KMS-11 (cell line): ENCODE measurements around the gene ROPN1L.
A peak's percentile ranks its signal among the peaks of the same experiment; 100 is the strongest.

Experiments used
- H2AFZ ChIP-seq: fragments of 200-600 bp; sonication (generic); 2 replicates; pipeline ENCODE4 v1.6.1; 2016; ENCODE audit warnings: antibody characterized with exemption, mixed run types, low read depth
- H3K27ac ChIP-seq: fragments of 200-600 bp; sonication (generic); 2 replicates; pipeline ENCODE4 v1.6.1; 2016; ENCODE audit warnings: mild to moderate bottlenecking, mixed run types
- H3K27me3 ChIP-seq: fragments of 200-600 bp; sonication (generic); 2 replicates; pipeline ENCODE4 v1.6.1; 2017; ENCODE audit warnings: mild to moderate bottlenecking, low read depth, mixed run types, moderate library complexity; ENCODE audit not compliant: insufficient read depth
- H3K36me3 ChIP-seq: fragments of 200-600 bp; sonication (generic); 2 replicates; pipeline ENCODE4 v1.6.1; 2017; ENCODE audit warnings: mild to moderate bottlenecking, mixed run types; ENCODE audit not compliant: insufficient read depth
- H3K4me1 ChIP-seq: fragments of 200-600 bp; sonication (generic); 2 replicates; pipeline ENCODE4 v1.6.1; 2016; ENCODE audit warnings: mild to moderate bottlenecking, low read depth, mixed run types; ENCODE audit not compliant: poor library complexity, severe bottlenecking
- H3K4me2 ChIP-seq: fragments of 200-600 bp; sonication (generic); 2 replicates; pipeline ENCODE4 v1.7.0; 2016; ENCODE audit warnings: mild to moderate bottlenecking, mixed run types
- H3K4me3 ChIP-seq: fragments of 200-600 bp; sonication (generic); IDR thresholded peaks from 2 replicates; pipeline ENCODE4 v1.6.1; 2017; ENCODE audit warnings: low read depth, low read length, mixed read lengths; ENCODE audit not compliant: insufficient read depth
- H3K79me2 ChIP-seq: fragments of 200-600 bp; sonication (generic); 2 replicates; pipeline ENCODE4 v1.6.1; 2016; ENCODE audit warnings: low read depth, mixed run types; ENCODE audit not compliant: insufficient read depth
- H3K9ac ChIP-seq: fragments of 200-600 bp; sonication (generic); 2 replicates; pipeline ENCODE4 v1.6.1; 2016; ENCODE audit warnings: mild to moderate bottlenecking, mixed run types
- H4K20me1 ChIP-seq: fragments of 200-600 bp; sonication (generic); 2 replicates; pipeline ENCODE4 v1.6.1; 2016; ENCODE audit warnings: mild to moderate bottlenecking, mixed run types; ENCODE audit not compliant: insufficient read depth
- TF ChIP-seq, protein P1 (sequence below): fragments of 200-600 bp; sonication (generic); conservative IDR thresholded peaks from 2 replicates; pipeline ENCODE4 v1.6.1; 2017; ENCODE audit warnings: low read depth, mild to moderate bottlenecking, antibody characterized with exemption, low read length, moderate library complexity, mixed read lengths

The ROPN1L gene

DNA sequence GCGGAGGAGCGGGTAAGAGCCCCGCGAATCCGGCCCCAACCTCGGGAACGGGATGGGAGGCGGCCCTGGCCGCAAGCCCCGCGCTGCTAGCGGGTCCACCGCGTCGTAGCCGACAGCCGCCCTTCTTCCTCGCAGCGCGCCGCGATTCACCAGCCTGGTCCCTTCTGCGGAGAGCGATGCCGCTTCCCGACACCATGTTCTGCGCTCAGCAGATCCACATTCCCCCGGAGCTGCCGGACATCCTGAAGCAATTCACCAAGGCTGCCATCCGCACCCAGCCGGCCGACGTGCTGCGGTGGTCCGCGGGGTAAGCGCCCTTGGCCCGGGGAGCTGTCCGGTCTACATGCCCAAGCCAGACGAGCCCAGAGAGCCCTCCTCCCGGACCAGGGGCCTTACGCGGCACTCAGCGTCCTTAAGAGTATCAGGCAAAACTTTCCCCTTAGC is 335 bp downstream of the ROPN1L start:
- peaks cover 17% of the 10 kb centered on the region for H3K4me1 ChIP-seq
- no peak overlapping the region for H3K27ac ChIP-seq
- H4K20me1 ChIP-seq: no peaks in the 10 kb centered on the region
- peak overlapping the region; percentile 99 for H2AFZ ChIP-seq
- H3K4me2 ChIP-seq: peak overlapping the region; percentile 97
- no peaks in the 10 kb centered on the region for H3K79me2 ChIP-seq
- no peaks in the 10 kb centered on the region; the same call in 1 of the 2 replicates for H3K27me3 ChIP-seq
- H3K9ac ChIP-seq: no peak overlapping the region; the same call in 1 of the 2 replicates
- no peaks in the 10 kb centered on the region for H3K36me3 ChIP-seq
- TF ChIP-seq, protein P1, sequence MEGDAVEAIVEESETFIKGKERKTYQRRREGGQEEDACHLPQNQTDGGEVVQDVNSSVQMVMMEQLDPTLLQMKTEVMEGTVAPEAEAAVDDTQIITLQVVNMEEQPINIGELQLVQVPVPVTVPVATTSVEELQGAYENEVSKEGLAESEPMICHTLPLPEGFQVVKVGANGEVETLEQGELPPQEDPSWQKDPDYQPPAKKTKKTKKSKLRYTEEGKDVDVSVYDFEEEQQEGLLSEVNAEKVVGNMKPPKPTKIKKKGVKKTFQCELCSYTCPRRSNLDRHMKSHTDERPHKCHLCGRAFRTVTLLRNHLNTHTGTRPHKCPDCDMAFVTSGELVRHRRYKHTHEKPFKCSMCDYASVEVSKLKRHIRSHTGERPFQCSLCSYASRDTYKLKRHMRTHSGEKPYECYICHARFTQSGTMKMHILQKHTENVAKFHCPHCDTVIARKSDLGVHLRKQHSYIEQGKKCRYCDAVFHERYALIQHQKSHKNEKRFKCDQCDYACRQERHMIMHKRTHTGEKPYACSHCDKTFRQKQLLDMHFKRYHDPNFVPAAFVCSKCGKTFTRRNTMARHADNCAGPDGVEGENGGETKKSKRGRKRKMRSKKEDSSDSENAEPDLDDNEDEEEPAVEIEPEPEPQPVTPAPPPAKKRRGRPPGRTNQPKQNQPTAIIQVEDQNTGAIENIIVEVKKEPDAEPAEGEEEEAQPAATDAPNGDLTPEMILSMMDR: no peak
- no peak overlapping the region for H3K4me3 ChIP-seq

DNA sequence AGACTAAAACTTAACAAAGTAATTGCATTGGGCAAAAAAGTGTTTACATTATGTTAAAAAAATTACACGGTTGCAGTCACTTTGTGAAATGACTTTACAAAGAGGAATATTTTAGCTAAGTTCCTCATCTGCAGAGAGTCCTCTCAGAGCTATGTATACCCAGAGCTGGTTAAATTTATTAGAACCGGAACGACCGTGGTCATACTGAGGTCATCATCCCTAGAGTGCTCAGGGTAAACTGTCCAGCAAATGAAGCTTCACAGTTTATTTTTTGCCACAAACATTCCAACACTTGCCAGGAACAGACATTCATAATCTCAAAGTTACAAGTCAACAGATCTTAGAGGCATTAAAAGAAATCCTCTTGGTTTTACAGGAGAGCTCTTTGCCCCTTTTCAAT is 897 bp downstream of the ROPN1L start:
- Histone ChIP-seq H4K20me1 (no peaks in the 10 kb centered on the region), H3K9ac (no peak overlapping the region), H3K4me3 (no peak overlapping the region), H3K36me3 (no peaks in the 10 kb centered on the region), H3K4me1 (peaks cover 14% of the 10 kb centered on the region), H3K27me3 (no peaks in the 10 kb centered on the region; the same call in 1 of the 2 replicates), H3K79me2 (no peaks in the 10 kb centered on the region), H3K27ac (no peak overlapping the region), H3K4me2 (peak overlapping the region; percentile 97; the same call in 1 of the 2 replicates), H2AFZ (no peak overlapping the region)
- TF ChIP-seq, protein P1: no peak

DNA sequence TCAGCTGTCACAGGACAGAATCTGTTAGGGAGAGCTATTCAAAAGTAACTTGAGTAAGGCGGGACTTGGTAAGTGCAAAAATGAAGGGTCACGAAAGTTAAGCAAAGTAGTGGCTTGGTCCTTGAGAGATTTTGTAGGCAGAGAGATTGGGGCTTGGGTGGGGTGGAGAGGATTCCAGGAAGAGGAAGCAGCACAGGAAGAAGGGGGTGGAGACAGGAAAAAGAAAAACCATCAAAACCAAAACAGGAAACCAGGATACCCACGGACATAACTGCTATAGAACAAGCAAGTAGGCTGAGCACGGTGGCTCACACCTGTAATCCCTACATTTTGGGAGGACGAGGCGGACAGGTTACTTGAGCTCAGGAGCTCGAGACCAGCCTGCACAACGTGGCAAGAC is 3.7 kb downstream of the ROPN1L start:
- Histone ChIP-seq H3K9ac (no peak overlapping the region), H3K4me1 (peaks cover 14% of the 10 kb centered on the region), H3K4me2 (no peak overlapping the region), H3K79me2 (no peaks in the 10 kb centered on the region), H4K20me1 (no peaks in the 10 kb centered on the region), H2AFZ (no peak overlapping the region), H3K4me3 (no peak overlapping the region), H3K36me3 (no peaks in the 10 kb centered on the region), H3K27ac (no peak overlapping the region), H3K27me3 (no peaks in the 10 kb centered on the region; the same call in 1 of the 2 replicates)
- TF ChIP-seq, protein P1: no peak

DNA sequence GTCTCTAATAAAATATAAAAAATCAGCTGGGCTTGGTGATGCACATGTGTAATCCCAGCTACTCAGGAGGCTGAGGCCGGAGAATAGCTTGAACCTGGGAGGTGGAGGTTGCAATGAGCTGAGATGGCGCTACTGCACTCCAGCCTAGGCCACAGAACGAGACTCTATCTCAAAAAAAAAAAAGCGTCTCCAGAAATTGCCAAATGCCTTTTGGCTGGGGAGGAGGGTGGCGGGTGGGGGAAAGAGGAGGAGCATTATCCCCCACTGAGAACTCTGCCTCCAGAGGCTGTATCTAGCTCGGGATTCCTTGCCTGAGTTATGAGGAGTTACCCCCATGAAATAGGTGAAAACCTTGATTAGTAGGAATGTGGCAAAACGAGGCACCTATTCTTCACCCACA is 4.8 kb downstream of the ROPN1L start:
- no peaks in the 10 kb centered on the region for H4K20me1 ChIP-seq
- no peak overlapping the region for H3K4me2 ChIP-seq
- no peak overlapping the region for H3K9ac ChIP-seq
- peaks cover 7% of the 10 kb centered on the region for H3K4me1 ChIP-seq
- H3K4me3 ChIP-seq: no peak overlapping the region
- H3K79me2 ChIP-seq: no peaks in the 10 kb centered on the region
- TF ChIP-seq, protein P1: no peak
- H2AFZ ChIP-seq: no peak overlapping the region
- no peaks in the 10 kb centered on the region; the same call in 1 of the 2 replicates for H3K27me3 ChIP-seq
- no peak overlapping the region for H3K27ac ChIP-seq
- no peaks in the 10 kb centered on the region for H3K36me3 ChIP-seq
